ENCODE results near the gene JOSD2. TPM values are rescaled to one million over a fixed set of nuclear protein-coding genes. Genes with fewer than 3 reads are reported as not detected.
A peak's percentile ranks its signal among the peaks of the same experiment; 100 is the strongest.

Gene JOSD2, protein sequence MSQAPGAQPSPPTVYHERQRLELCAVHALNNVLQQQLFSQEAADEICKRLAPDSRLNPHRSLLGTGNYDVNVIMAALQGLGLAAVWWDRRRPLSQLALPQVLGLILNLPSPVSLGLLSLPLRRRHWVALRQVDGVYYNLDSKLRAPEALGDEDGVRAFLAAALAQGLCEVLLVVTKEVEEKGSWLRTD
- total RNA-seq: 38.5 and 41.7 TPM in 2 replicates

DNA sequence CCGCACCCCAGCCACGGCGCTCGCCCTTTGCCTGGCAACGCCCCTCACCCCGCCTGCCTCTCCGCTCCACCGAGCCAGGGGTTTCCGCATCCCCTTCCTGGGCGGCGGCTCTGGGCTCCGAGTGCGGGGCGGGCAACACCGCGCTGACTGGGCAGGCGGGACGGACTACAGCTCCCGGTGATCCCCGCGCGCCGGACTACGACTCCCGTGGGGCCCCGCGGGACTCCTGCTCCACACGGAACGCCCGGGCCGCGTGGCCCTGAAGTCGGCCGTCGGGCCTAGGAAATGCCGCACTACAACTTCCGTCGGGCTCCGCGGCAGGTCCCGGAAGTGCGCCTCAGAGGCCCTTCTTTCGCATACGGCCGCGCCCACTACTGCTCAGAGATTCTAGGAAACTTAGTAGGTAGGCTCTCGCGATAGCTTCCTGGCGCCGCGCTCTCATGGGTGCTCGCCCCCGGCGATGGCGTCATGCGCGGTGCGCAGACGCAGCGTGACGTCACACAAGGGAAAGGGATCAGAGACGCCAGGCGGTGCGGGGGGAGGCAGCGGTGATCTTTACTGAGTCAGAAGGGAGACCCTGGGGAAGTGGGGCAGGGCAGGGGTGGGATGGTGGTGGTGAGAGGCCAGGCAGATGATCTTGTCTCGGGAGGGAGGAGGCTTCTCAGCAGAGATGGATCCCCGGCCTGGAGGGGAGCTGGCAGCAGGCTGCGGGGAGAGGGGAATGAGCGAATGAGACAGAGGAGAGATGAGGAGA lies at the start of gene JOSD2:
Gene JOSD2, minus strand, starts transcription at position 123 of the 754 bp plus-strand sequence. CDS start 760 bp downstream, outside the sequence.
- peak; percentile 97 for DNase-seq (ENCODE audit: low spot score)
- H3K4me3 Mint-ChIP-seq: peak within 1 kb of the TSS; percentile 96
- H3K36me3 Mint-ChIP-seq (ENCODE audit: low read depth): peaks cover 12% of the 10 kb centered on the region
- intact Hi-C loops (cut with micrococcal nuclease): loop anchor here (1.0 to 2.0 kb wide), 13 partner anchors 35 to 870 kb away; partner anchors contain the start of genes CTU1, EMC10, GARIN5A and KCNC3
- H3K27me3 Mint-ChIP-seq (ENCODE audit: insufficient read depth): peaks cover 10% of the 10 kb centered on the region
- peak within 1 kb of the TSS; percentile 99 for H3K27ac Mint-ChIP-seq
- peaks cover 18% of the 10 kb centered on the region for H3K4me1 Mint-ChIP-seq (ENCODE audit: low read depth)
- no peaks in the 10 kb centered on the region for H3K9me3 Mint-ChIP-seq

DNA sequence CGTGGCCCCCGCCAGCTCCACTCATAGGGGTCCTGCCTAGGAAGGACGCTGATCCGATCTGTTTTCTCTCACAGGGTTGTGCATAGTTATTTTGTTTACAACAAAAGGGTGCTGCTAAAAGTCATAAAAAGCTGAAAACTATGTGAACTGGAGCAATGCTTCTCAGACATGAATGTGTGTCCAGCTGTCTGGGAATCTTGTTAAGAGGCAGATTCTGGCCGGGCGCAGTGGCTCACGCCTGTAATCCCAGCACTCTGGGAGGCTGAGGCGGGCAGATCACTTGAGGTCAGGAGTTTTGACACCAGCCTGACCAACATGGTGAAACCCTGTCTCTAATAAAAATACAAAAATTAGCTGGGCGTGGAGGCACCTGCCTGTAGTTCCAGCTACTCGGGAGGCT lies 48.6 kb upstream of the JOSD2 start:
- Mint-ChIP-seq H3K9me3 (no peaks in the 10 kb centered on the region), H3K4me3 (no peak overlapping the region), H3K36me3 (ENCODE audit: low read depth) (no peaks in the 10 kb centered on the region), H3K27ac (no peak overlapping the region), H3K4me1 (ENCODE audit: low read depth) (peaks cover 5% of the 10 kb centered on the region), H3K27me3 (ENCODE audit: insufficient read depth) (peaks cover 31% of the 10 kb centered on the region)
- no peak for DNase-seq (ENCODE audit: low spot score)
- intact Hi-C loops (cut with micrococcal nuclease): no loop called here

DNA sequence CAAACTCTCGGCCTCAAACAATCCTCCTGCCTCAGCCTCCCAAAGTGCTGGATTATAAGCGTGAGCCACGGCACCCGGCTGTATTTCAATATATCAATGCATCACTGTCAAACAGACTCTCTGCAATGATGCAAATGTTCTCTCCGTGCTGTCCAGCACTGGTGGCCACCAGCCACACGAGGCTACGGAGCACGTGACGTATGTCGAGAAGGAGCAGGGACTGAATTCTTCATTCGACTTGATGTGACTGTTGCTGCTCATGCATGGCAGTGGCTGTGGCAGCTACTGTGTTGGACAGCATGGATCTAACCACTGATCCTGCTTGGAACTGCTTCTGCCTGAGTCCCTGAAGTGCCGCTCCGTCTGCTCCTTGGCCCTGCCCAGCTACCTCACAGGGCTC lies 47.5 kb upstream of the JOSD2 start:
- Mint-ChIP-seq H3K36me3 (ENCODE audit: low read depth) (no peaks in the 10 kb centered on the region), H3K27me3 (ENCODE audit: insufficient read depth) (peaks cover 21% of the 10 kb centered on the region), H3K4me1 (ENCODE audit: low read depth) (peaks cover 5% of the 10 kb centered on the region), H3K4me3 (no peak overlapping the region), H3K9me3 (no peaks in the 10 kb centered on the region), H3K27ac (no peak overlapping the region)
- no peak for DNase-seq (ENCODE audit: low spot score)
- intact Hi-C loops (cut with micrococcal nuclease): no loop called here

DNA sequence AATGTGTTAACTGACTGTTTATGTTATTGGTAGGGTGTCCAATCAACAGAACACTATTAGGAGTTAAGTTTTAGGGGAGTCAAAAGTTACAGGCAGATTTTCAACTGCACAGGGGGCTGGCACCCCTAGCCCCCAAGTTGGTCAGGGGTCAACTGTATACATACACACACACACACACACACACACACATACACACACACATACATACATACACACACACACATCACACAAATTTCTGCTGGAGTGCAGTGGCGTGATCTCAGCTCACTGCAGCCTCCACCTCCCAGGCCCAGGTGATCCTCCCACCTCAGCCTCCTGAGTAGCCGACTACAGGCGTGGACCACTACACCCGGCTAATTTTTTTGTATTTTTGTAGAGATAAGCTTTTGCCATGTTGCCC lies 47.0 kb upstream of the JOSD2 start:
- no peak overlapping the region for H3K4me3 Mint-ChIP-seq
- H3K9me3 Mint-ChIP-seq: no peaks in the 10 kb centered on the region
- H3K27me3 Mint-ChIP-seq (ENCODE audit: insufficient read depth): peaks cover 24% of the 10 kb centered on the region
- H3K4me1 Mint-ChIP-seq (ENCODE audit: low read depth): peaks cover 5% of the 10 kb centered on the region
- no peak for DNase-seq (ENCODE audit: low spot score)
- H3K36me3 Mint-ChIP-seq (ENCODE audit: low read depth): no peaks in the 10 kb centered on the region
- no peak overlapping the region for H3K27ac Mint-ChIP-seq
- intact Hi-C loops (cut with micrococcal nuclease): no loop called here

DNA sequence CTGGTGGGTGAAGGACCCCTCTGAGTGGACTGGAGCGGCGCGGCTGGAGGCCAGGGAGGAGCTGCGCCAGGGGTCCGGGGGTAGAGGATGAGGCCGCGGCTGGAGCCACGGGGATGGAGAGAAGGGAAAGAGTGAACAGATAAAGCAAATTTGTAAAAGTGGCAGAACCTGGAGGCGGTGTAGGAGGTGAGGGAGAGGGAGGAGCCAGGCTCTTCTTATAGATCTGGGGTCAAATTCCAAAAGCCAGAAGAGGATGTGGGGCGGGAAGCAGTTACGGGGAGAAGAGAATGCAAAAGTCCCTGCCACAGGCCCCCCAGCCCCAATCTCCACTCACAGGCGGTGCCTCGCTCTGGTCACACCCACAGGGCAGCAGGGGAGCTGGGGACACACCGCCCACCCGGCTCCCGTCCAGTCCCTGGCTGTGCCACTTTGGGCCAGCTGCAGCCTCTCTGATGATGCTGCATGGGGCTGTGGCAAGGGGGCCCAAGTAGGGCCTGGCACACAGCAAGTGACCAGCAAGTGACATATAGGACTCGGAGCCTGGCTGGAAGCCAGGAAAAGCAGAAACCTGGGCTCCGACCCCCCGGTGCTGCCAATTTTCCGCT lies 46.1 kb upstream of the JOSD2 start:
- Mint-ChIP-seq H3K9me3 (no peaks in the 10 kb centered on the region), H3K4me1 (ENCODE audit: low read depth) (peaks cover 5% of the 10 kb centered on the region), H3K27me3 (ENCODE audit: insufficient read depth) (peaks cover 34% of the 10 kb centered on the region), H3K36me3 (ENCODE audit: low read depth) (no peaks in the 10 kb centered on the region), H3K27ac (no peak overlapping the region), H3K4me3 (no peak overlapping the region)
- no peak for DNase-seq (ENCODE audit: low spot score)
- intact Hi-C loops (cut with micrococcal nuclease): no loop called here

DNA sequence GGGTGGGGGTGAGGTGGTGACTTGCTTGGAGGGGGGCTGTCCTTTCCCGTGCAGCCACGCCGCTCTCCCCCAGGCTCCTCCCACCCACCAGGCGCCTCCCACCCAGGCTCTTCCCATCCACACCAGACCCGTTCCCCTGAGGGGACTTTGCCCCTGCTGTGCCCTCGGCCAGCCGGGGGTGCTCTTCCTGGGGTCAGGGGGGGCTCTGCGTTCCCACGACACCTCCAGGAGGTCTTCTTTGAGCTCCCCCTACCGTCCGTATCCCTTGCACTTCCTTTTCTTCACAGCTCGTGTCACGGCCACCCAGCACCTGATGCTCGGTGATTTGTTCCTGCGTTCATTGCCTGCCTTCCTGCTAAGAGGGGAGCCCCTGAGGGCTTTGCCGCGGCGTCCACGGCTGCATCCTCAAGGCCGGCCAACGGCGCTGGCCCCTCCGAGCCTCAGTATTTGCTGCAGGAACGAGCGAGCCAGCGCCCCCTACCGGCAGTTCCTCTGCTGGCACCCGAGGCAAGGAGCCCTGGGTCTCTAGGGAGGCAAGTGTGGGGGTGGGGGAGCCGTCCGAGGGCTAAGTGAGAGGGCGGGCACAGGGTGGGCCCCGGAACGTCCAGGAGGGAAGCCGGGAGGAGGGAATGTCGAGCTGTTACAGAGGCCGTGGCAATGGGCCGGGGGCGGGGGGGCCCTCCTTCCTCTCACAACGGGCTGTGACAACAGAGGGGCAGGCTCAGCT lies 45.5 kb upstream of the JOSD2 start:
- Mint-ChIP-seq H3K27ac (peak overlapping the region; percentile 72), H3K36me3 (ENCODE audit: low read depth) (no peaks in the 10 kb centered on the region), H3K9me3 (no peaks in the 10 kb centered on the region)

DNA sequence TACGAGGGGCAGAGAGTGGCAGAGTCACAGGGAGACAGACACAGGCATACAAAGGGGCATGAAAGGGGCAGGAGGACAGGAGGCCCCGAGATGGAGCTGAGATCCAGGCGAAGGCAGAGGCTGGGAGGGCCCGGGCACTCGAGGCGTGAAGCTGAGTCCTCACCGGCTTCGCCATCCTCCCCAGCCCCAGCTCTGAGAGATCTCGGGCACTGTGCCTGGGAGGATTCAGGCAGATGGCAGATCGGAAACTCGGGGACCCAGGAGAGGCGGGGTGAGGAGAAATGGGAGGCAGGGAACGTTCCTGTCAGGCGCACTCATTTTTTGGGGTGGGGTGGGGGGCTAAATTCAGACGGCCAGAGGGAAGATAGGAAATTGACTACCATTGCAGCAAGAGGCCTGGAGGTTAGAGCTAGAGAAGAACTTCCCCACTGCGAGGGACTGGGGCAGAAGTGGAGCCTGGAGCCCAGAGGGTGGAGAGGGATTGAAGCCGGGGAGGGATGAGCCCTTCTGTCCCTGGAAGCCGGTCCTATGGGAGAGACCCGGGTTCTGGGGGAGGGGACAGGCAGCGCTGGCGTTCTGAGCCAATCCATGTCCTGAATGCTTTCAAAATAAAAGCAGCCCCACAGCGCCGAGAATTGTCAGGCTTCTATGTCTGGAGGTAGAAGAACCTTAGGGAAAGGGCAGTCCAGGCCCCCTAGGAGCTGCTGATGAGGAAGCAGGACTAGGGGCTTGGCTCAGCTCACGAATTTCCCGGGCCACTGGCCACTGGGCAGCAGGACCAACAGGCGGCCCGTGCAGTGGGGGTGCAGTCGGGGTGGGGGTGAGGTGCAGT lies 44.7 kb upstream of the JOSD2 start:
- Mint-ChIP-seq H3K4me1 (ENCODE audit: low read depth) (peaks cover 5% of the 10 kb centered on the region), H3K27me3 (ENCODE audit: insufficient read depth) (peaks cover 37% of the 10 kb centered on the region), H3K36me3 (ENCODE audit: low read depth) (no peaks in the 10 kb centered on the region), H3K9me3 (no peaks in the 10 kb centered on the region), H3K4me3 (peak overlapping the region; percentile 94), H3K27ac (no peak overlapping the region)
- no peak for DNase-seq (ENCODE audit: low spot score)
- intact Hi-C loops (cut with micrococcal nuclease): loop anchor here (1.0 kb wide), 2 partner anchors 18 to 198 kb away; no protein-coding TSS in a partner anchor

More for the DNA sequence above, 45.5 kb upstream of the JOSD2 start:
- Mint-ChIP-seq H3K4me1 (ENCODE audit: low read depth) (peaks cover 5% of the 10 kb centered on the region), H3K4me3 (peak overlapping the region; percentile 94), H3K27me3 (ENCODE audit: insufficient read depth) (peaks cover 36% of the 10 kb centered on the region)
- intact Hi-C loops (cut with micrococcal nuclease): loop anchor here (1.0 kb wide), 2 partner anchors 19 to 199 kb away; no protein-coding TSS in a partner anchor
- DNase-seq (ENCODE audit: low spot score): peak; percentile 72

DNA sequence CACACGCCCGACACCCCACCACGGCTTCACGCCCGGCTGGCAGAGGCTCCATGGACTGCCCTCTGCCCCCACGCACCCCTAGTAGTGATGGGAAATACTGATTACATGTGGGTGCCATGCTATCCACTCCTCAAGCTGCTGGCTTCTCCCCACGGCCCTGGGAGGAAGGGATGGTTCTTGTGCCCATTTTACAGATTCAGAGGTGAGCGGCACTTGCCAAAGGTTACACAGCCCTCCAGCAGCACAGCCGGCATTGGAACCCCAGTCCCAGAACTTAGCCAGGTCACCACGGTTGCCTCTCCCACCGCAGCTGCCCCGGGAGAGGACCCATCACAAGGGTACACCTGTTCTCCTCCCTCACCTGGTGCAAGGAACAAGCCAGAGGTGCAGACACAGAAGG lies 44.0 kb upstream of the JOSD2 start:
- Mint-ChIP-seq H3K36me3 (ENCODE audit: low read depth) (no peaks in the 10 kb centered on the region), H3K4me3 (peak overlapping the region; percentile 51), H3K4me1 (ENCODE audit: low read depth) (peaks cover 5% of the 10 kb centered on the region), H3K27ac (no peak overlapping the region), H3K9me3 (no peaks in the 10 kb centered on the region), H3K27me3 (ENCODE audit: insufficient read depth) (peaks cover 38% of the 10 kb centered on the region)
- no peak for DNase-seq (ENCODE audit: low spot score)
- intact Hi-C loops (cut with micrococcal nuclease): no loop called here

DNA sequence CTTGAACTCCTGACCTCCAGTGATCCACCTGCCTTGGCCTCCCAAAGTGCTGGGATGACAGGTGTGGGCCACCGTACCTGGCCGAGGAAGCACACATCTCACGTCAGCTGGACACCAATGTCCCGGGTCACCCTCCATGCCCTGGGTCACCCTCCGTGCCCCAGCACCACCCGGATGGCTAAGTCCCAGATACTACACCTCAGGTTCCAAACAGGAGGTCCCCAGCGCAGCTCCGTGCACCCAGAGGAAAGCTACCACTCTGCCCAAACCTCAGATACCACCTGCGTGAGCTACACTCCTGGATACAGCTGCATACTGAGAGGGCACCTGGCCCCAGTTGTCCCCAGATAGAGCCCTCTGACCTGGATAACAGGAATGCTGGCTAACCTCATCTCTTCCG lies 43.2 kb upstream of the JOSD2 start:
- intact Hi-C loops (cut with micrococcal nuclease): no loop called here
- Mint-ChIP-seq H3K27ac (no peak overlapping the region), H3K36me3 (ENCODE audit: low read depth) (no peaks in the 10 kb centered on the region), H3K9me3 (no peaks in the 10 kb centered on the region), H3K4me1 (ENCODE audit: low read depth) (peaks cover 5% of the 10 kb centered on the region), H3K27me3 (ENCODE audit: insufficient read depth) (peaks cover 41% of the 10 kb centered on the region), H3K4me3 (no peak overlapping the region)
- no peak for DNase-seq (ENCODE audit: low spot score)

DNA sequence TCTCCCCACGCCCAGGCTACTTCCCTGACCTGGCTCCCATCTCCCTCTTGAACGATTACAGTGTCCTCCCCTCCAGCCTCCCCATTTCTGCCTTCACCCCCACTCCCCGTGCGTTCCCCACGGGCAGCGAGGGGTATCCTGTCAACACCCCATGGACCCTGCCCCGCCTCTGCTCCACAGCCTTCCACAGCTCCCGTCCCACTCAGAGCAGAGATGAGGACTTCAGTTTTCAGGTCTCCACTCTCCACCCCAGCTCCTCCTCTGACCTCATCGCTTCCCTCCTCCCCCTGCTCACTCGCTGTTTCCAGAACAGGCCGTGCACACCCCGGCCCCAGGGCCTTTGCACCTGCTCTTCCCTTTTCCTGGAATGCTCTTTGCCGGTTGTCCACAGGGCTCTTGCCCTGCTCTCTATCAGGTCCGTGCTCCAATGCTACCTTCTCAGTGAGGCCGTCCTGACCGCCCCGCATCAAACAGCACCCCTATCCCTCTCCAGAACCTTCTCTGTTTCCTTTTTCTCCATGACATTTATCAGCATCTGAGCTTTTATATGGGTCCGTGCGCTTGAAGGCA lies 42.2 kb upstream of the JOSD2 start:
- intact Hi-C loops (cut with micrococcal nuclease): no loop called here
- Mint-ChIP-seq H3K9me3 (no peaks in the 10 kb centered on the region), H3K27ac (no peak overlapping the region), H3K27me3 (ENCODE audit: insufficient read depth) (peaks cover 40% of the 10 kb centered on the region), H3K4me1 (ENCODE audit: low read depth) (peaks cover 5% of the 10 kb centered on the region), H3K4me3 (no peak overlapping the region), H3K36me3 (ENCODE audit: low read depth) (no peaks in the 10 kb centered on the region)
- DNase-seq (ENCODE audit: low spot score): no peak

DNA sequence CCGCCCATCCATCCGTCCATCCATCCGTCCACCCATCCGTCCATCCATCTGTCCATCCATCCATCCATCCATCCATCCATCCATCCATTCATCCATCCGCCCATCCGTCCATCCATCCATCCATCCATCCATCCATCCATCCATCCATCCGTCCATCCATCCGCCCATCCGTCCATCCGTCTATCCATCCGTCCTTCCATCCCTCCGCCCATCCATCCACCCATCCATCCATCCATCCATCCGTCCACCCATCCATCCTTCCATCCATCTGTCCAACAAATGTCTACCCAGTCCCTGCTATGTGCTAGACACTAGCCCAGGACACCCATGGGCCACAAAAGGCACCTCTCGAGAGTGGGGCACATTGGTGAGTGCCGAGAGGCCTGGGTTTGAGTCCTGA lies 41.5 kb upstream of the JOSD2 start:
- peaks cover 5% of the 10 kb centered on the region for H3K4me1 Mint-ChIP-seq (ENCODE audit: low read depth)
- H3K4me3 Mint-ChIP-seq: no peak overlapping the region
- H3K36me3 Mint-ChIP-seq (ENCODE audit: low read depth): no peaks in the 10 kb centered on the region
- no peak for DNase-seq (ENCODE audit: low spot score)
- no peak overlapping the region for H3K27ac Mint-ChIP-seq
- H3K9me3 Mint-ChIP-seq: no peaks in the 10 kb centered on the region
- peaks cover 35% of the 10 kb centered on the region for H3K27me3 Mint-ChIP-seq (ENCODE audit: insufficient read depth)
- intact Hi-C loops (cut with micrococcal nuclease): no loop called here

DNA sequence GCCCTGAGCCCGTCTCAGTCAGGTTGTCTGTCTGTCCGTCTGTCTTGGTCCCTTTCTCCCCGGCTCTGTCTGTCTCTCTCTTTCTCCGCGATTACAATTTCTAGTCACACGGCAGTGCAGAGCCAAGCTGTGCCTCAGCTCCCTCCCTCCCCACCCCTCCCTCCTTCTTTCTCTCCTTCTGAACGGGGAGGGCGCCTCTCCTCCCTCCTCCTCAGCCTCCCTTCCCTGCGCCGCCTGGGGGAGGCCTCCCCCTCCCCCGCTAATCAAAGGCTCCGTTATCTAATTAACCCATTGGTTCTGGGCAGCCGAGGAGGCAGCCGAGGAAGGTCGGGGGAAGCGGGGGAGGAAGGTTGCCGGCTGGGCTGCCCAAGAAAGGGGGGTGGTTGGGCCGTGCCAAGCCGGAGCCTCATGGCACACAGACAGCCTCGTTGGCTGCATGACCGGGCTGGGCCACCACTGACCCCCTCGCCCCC lies 40.8 kb upstream of the JOSD2 start:
- Mint-ChIP-seq H3K9me3 (no peaks in the 10 kb centered on the region), H3K27ac (no peak overlapping the region), H3K36me3 (ENCODE audit: low read depth) (no peaks in the 10 kb centered on the region), H3K4me1 (ENCODE audit: low read depth) (peaks cover 5% of the 10 kb centered on the region), H3K27me3 (ENCODE audit: insufficient read depth) (peaks cover 32% of the 10 kb centered on the region), H3K4me3 (no peak overlapping the region)
- intact Hi-C loops (cut with micrococcal nuclease): no loop called here
- no peak for DNase-seq (ENCODE audit: low spot score)
